ENCODE data around the gene LMX1B.
A peak's percentile ranks its signal among the peaks of the same experiment; 100 is the strongest.

DNA sequence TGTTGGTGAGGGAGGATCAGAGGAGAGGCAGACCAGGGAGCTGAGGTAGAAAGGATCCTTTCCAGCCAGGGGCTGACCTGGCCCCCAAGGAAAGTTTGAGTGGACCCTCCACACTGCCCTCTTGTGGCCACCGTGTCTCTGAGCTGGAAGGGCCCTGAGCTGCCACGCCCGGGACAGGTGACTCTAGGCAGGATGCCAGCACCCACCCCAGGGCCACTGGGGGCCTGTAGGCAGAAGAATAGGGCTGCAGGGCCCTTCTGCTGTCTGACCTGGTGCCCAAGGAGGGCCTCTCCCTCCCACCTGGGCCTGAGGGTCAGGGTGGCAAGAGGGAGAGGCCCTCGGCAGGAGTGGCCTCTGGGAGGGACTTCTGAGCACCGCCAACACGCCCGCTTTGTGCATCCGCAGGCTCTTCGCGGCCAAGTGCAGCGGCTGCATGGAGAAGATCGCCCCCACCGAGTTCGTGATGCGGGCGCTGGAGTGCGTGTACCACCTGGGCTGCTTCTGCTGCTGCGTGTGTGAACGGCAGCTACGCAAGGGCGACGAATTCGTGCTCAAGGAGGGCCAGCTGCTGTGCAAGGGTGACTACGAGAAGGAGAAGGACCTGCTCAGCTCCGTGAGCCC, 76.8 kb downstream of the LMX1B start:
- TF ChIP-seq CTCF (IDR thresholded peaks at IDR 0.05 in 8 of 11, conservative IDR thresholded peaks at IDR 0.05 in 3 of 11) (peak; percentile 17 to 79 (median 57)), POLR2A (IDR thresholded peaks at IDR 0.05) (no peak)

Measured in spleen (tissue), 7 donors.